Right lung (tissue), 5 donors: ENCODE results near the gene ZFAND6. TPM values are rescaled to one million over a fixed set of nuclear protein-coding genes. Genes with fewer than 3 reads are reported as not detected.
A peak's percentile ranks its signal among the peaks of the same experiment; 100 is the strongest.
"Not testable (repeated sequence)": the region's sequence is repeated elsewhere in the genome, so short reads cannot be mapped to it uniquely, and the experiment has no call there.

Source experiments
- DNase-seq, 2 donors: peaks; one replicate each; pipeline ENCODE4 v3.0.0-alpha.2; 2013
- polyA plus RNA-seq, 5 donors: library from polyadenylated mRNA; unstranded; fragments of 120-200 nt; gene quantifications; one replicate each; pipeline versions ENCODE4 v1.2.1 to v1.2.3, GENCODE V29; 2013; ENCODE audit warnings: inconsistent platforms in 1 of 5, low replicate concordance in 1 of 5; ENCODE audit not compliant: insufficient read length in 5 of 5, insufficient read depth in 1 of 5

The ZFAND6 gene
- polyA plus RNA-seq, 5 donors: 107 to 145 (median 136) TPM

DNA sequence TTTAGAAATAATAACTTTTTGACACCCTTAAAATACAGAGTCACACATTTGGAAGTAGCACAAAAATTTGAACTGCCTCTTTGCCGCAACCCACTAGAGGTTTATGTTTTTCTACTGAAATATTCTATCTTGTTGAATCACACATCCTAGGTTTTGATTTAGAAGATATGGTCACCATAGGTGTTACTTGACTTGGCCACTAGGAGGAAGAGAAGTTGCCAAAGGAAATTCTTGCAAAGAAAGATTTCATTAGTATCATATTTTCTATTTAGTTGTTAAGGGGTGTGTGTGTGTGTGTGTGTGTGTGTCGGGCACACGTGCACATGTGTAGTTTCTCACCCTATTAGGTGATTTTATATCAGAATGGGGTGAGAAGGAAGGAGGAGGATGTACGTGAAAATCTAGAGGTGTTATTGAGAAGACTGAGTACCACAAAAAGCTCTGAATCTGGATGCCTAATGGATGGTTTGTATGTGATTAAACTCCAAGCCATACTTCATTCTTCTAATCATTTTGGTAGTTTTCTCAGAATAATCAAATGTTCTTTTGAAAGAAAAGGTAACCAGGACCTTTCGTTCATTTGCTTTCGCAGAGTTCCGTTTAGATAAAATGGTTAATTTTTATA lies 31.5 kb downstream of the ZFAND6 start:
- DNase-seq: no peak

DNA sequence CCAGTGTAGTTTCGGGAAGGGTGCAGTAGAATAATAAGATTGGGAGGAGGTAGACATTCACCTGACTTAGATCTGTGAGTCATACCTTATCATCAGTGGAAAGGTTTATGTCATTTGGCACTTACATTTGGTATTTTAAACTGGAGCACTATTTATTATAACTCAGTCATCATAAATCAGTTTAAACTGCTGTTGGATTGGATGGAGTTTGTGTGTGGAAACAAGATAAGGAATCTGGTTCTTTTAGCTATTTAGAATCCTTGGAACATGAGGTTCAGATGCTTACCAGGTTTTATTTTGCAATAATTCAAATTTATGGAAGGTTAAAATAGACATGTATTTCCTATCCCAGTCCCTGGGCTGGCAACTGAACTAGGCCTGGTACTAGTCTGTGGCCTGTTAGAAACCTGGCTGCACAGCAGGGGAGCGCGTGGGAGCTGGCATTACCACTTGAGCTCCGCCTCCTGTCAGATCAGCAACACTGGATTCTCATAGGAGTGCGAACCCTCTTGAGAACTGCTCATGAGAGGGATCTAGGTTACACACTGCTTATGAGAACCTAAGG lies 34.5 kb downstream of the ZFAND6 start:
- DNase-seq: no peak

DNA sequence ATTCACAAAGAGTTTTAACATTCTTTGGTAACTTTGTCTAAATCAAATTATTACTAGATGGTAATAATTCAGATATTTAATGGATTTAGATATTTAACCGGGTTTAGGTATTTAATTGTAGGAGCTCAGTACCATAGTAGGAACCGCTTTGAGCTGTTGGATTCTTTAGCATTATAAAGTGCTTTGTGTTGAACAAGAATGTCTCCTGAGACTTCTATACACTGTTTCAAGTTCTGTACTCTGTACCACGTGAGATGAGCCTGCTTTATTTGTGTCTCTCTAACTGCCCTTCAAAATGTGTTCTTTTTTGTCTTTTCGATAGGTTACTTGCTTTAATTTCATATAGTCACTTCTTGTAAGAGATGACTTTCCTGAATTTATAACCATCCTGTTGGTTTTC lies 36.0 kb downstream of the ZFAND6 start:
- DNase-seq: no peak

DNA sequence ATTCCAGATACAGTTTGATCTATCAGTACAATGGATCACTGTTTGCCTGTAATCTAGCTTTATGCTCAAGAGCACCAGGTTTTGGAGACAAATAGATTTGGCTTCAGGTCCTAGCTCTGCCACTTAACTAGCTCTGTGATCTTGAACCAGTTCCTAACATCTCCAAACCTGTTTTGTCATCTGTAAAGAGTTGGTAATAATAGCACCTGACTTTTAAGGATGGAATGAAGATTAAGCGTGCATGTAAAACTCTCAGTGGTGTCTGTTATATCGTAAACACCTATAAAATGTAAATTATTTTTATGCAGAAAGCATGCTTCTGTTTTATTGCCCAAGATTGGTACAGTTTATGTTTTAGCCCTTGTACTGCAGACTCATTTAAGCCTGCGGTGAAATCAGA lies 36.5 kb downstream of the ZFAND6 start:
- no peak for DNase-seq

- DNase-seq: peak; percentile 13 to 34
Measured at GRCh38 chr15:80098341-80098740, 38.9 kb downstream of the ZFAND6 start.

DNA sequence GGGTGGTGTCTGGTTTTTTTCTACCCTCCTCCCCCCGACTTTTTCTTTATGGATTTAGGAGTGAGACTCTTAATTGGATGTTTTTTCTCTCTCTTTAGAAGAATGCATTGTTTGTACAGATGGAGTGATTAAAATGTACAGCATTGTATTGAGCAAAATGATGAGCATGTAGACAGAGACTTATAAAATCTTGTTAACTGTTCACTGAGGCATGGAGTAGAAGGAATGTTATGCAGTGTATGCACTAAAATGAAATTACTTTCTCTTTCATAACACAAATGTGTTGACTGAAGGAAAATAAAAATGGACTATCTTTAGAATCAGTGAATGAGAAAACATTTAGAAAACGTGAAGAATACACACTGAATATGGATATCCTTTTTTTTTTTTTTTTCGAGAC lies 39.8 kb downstream of the ZFAND6 start:
- DNase-seq: no peak

DNA sequence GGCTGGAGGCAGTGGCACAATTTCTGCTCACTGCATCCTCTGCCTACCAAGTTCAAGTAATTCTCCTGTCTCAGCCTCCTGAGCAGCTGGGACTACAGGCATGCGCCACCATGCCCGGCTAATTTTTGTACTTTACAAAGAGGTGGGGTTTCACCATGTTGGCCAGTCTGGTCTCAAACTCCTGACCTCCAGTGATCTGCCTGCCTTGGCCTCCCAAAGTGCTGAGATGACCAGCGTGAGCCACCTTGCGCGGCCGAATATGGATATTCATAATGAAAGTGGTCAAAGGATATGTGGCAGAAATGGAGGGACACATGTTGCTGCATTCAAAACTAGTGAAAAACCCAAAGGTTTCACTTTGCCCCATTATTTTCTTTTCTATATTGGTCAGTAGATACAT lies 40.2 kb downstream of the ZFAND6 start:
- DNase-seq: not testable (repeated sequence)

DNA sequence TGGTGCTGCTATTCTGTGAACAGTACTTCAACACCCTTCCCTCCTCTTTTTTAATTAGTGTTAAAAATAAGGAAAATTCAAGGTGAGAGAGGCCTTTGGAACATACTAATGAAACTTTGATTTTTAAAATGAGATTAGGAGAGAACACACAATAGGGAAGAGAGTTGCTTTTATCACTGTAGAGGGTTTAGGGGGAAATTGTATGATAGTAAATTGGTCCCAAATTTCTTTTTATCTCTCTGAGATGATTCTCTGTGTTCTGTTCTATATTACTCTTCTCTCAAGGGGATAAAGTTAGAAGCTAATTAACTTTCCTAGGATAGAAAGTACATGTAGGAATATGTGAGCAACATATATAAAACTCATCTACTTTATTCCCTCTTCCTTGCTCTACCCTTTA lies 40.8 kb downstream of the ZFAND6 start:
- DNase-seq: no peak

DNA sequence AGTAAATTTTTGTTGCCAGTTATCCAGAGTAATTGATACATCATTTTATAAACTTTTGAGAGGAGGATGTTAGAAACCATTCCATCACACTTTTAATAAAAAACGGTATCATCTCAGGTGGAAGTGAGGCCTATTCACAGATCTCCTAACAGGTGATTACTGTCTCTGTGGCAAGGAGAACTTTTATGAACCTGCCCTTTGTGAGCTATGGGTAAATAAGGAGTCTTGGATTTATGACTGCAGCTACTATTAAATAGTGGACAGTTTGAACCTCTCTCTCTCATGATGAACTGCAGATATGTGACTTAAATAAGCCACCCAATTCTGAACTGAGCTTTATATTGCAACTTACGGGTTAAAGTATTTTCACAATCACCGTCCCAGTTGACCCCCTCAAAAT lies 45.7 kb downstream of the ZFAND6 start:
- no peak for DNase-seq

DNA sequence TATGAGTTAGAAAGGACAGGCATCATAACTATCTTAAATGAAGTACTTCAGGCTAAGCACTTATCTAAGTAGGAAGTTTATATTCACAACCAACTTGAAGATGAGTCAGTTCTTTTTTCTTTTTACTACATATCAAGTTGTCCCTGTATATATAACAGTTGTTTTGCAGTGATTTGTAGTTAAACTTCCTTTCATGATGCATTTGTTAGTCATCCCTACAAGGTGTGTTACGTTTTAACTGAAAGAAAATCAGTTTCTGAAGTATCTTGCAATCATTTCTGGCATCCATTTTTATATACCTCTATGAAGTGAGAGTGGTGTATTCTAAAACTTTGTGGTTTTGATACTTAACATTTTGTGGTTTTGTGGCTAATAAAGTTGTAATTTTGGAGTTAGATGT lies 46.1 kb downstream of the ZFAND6 start:
- no peak for DNase-seq

GRCh38 chr15:80106051-80106450 lies 46.6 kb downstream of the ZFAND6 start:
- DNase-seq: no peak

DNA sequence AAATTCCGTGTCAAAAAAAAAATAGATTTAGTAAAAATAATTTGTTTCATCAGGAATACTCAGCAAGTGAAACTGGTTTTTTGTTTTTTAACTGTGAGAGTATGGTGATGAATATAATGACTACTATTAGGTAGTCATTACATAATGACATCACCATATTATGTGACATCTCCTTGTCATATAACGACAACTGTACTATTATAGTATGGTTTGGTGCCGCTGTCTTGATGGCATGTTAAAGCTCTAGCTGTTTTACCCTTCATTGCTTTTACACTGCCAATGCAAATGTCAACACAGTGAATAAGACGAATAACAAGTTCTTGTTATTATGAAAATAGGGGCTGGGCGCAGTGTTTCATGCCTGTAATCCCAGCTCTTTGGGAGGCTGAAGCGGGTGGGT lies 47.7 kb downstream of the ZFAND6 start:
- DNase-seq: no peak

- peak in 1 of 2 donors; percentile 12 for DNase-seq
Measured at GRCh38 chr15:80107774-80108173, 48.3 kb downstream of the ZFAND6 start.

DNA sequence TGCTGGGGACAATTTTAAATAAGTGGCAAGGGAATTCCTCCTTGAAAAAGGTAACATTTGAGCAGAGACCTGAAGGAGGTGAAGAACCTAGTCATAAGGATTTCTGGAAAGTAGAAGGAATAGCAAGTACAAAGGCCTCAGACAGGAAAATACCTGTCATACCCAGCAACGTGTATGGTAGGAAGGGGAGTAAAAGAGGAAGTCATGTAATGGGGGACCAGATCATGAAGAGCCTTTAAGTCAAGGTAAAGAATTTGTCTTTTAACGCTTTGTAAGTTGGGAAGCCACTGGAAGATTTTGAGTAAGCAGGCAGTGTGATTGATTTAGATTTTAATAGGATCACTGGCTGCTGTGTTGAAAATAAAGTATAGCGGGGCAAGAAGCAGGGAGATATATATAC lies 49.9 kb downstream of the ZFAND6 start:
- DNase-seq: no peak

DNA sequence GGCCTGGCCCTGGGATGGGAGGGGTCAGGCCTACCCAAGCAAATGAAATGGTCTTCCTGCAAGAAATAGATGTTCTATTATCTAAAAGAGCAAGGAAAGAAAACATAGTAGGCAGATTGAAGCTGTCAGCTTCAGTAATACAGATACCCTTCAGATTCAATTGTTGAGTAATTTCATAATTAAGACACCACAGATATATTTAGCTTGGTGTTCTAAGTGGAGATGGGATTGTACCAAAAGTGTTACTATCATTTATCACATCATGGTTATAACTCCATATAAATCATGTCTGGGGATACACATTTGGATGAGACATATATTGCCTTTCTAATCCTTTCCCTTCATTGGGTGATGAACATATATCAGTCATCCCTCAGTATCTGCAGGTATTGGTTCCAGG lies 51.4 kb downstream of the ZFAND6 start:
- DNase-seq: no peak

- no peak for DNase-seq
Measured at GRCh38 chr15:80114114-80114513, 54.6 kb downstream of the ZFAND6 start.

GRCh38 chr15:80115021-80115420 lies 55.5 kb downstream of the ZFAND6 start:
- DNase-seq: no peak

DNA sequence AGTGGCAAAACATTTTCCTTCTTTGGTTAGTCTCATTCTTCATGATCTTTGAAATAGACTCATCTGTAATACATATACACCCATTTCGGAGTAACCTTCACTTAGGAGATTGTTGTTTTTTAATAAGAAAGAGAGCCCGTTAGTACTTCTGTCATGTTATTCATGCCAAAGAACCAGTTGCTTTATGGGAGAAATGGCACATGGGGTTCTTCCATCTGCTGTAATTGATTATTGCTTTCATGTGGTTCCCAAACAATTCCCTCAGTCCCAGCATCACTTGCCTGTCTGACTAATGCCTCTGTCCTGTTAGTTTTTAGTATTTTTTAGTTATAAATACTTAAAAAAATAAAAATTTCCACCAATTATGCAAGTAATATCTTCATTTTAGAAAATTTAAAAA lies 59.5 kb downstream of the ZFAND6 start:
- DNase-seq: no peak

DNA sequence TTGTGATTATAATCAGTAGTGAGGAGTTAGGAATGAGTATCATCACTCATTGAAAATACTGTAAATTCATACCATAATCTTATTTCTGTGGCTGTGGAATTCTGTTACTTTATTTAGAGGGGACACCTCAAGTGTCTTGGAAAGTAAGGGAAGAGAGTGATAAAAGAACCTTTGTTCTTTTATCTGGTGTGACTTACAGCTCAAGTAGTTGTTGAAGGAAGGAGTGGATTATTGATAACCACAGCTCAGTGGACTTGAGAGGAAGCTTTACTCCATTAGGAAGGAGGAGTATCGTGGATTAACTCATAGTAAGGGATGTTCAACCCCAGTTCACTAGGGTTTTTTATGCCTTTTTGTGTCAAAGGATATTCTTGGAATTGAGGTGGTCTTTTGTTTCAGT lies 61.2 kb downstream of the ZFAND6 start:
- no peak for DNase-seq

DNA sequence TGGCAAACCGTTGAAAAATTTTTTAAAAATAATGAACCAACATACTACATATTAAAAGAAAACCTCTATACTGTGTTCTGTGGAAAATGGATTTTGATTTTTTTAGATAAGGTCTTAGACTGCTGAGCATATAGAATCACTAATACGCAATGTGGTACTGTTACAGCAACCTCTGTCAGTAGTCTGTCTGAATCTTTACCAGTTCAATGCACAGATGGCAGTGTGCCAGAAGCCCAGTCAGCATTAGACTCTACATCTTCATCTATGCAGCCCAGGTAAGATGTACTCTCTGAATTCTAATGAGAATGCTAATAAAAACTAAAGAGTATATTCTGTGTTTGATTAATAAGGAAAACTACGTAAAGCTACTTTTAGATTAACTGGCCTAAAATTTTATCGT lies 62.1 kb downstream of the ZFAND6 start:
- no peak for DNase-seq

DNA sequence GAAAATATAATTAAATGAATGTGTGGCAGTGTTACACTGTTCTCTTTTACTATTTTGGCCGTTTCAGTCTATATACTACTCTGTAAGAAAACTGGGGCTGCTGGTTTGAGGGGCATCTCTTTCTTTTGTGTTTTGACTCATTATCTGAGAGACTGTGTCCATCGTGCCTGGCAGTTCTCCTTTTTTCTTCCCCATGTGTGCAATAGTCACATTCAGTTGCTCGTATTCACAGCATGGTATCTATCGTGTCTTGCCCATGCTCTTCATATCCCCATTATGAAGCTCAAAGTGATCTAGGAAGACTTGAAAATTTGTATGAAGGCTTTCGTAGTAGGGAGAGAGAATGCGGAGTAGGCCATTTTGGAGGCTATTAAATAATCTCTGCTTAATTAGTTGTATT lies 63.6 kb downstream of the ZFAND6 start:
- no peak for DNase-seq

GRCh38 chr15:80127253-80127652 lies 67.8 kb downstream of the ZFAND6 start:
- not testable (repeated sequence) for DNase-seq

- no peak for DNase-seq
Measured at GRCh38 chr15:80127911-80128310, 68.4 kb downstream of the ZFAND6 start.

GRCh38 chr15:80132382-80132781 lies 72.9 kb downstream of the ZFAND6 start:
- no peak for DNase-seq
